B cell (primary cell): ENCODE measurements around the gene DNAJC10. TPM values are rescaled to one million over a fixed set of nuclear protein-coding genes. Genes with fewer than 3 reads are reported as not detected.

Experiments
- ATAC-seq: fragments of 200-7000 bp; cut with Tn5 transposase; one replicate; pipeline ENCODE4 v1.10.0; 2021; ENCODE audit warnings: low read depth, mild to moderate bottlenecking, moderate number of reproducible peaks, moderate library complexity
- CTCF ChIA-PET: fragments of 350-600 bp; sonication (Branson Sonifier 250); formaldehyde crosslinking; loops from one replicate; lab custom pipeline; 2021; ENCODE audit warnings: antibody characterized with exemption, inconsistent platforms; lab: Charles Lee
- POLR2A ChIA-PET: fragments of 350-600 bp; sonication (Branson Sonifier 250); formaldehyde crosslinking; loops from one replicate; lab custom pipeline; 2021; ENCODE audit warnings: antibody characterized with exemption; lab: Charles Lee
- DNase-seq: peaks from one replicate; pipeline ENCODE4 v3.0.0; 2013
- H2AFZ ChIP-seq: 2 replicates; pipeline ENCODE4 v1.6.1; 2012; ENCODE audit warnings: mild to moderate bottlenecking, low read depth, low read length; ENCODE audit not compliant: insufficient read depth, poor library complexity, severe bottlenecking
- H3K27ac ChIP-seq, 2 donors: 1 replicate in 1 of 2; 2 replicates in 1 of 2; pipeline ENCODE4 v1.5.1; 2012 to 2013; ENCODE audit warnings: low read length in 2 of 2, mild to moderate bottlenecking in 2 of 2, moderate library complexity in 1 of 2
- H3K27me3 ChIP-seq, 4 experiments: fragments of 200-600 bp in 1 of 4; sonication (generic) in 1 of 4; replicated peaks in 1 of 4; 1 replicate in 2 of 4; 2 replicates in 2 of 4; pipeline versions ENCODE4 v1.6.1 to v1.7.0; 2013 to 2016; ENCODE audit warnings: low read length in 3 of 4, mild to moderate bottlenecking in 2 of 4, mixed read lengths in 1 of 4, moderate library complexity in 1 of 4; ENCODE audit not compliant: insufficient read depth in 4 of 4, control insufficient read depth in 3 of 4; ENCODE audit errors: control extremely low read depth in 1 of 4
- H3K36me3 ChIP-seq, 2 experiments: replicated peaks in 1 of 2; 1 replicate in 1 of 2; 2 replicates in 1 of 2; pipeline versions ENCODE4 v1.6.1 to v1.7.1; 2013; ENCODE audit warnings: low read length in 1 of 2; ENCODE audit not compliant: insufficient read depth in 2 of 2, control insufficient read depth in 1 of 2; ENCODE audit errors: control extremely low read depth in 1 of 2, extremely low read depth in 1 of 2
- H3K4me1 ChIP-seq, 2 donors: fragments of 200-600 bp in 1 of 2; sonication (generic) in 1 of 2; 1 replicate in 1 of 2; 2 replicates in 1 of 2; pipeline versions ENCODE4 v1.5.1 to v1.6.1; 2013 to 2017; ENCODE audit warnings: low read length in 2 of 2; ENCODE audit not compliant: control insufficient read depth in 2 of 2, insufficient read depth in 2 of 2
- H3K4me2 ChIP-seq: replicated peaks from 2 replicates; pipeline ENCODE3; 2012; ENCODE audit warnings: mild to moderate bottlenecking, low read depth, low read length; ENCODE audit not compliant: poor library complexity, severe bottlenecking
- H3K4me3 ChIP-seq, 5 experiments: fragments of 200-600 bp in 1 of 5; sonication (generic) in 1 of 5; 1 replicate in 3 of 5; 2 replicates in 2 of 5; pipeline versions ENCODE4 v1.5.1 to v1.7.0; 2011 to 2016; ENCODE audit warnings: low read length in 4 of 5, mild to moderate bottlenecking in 4 of 5, low read depth in 2 of 5, control low read depth in 1 of 5, moderate library complexity in 1 of 5; ENCODE audit not compliant: insufficient read depth in 1 of 5; ENCODE audit errors: control extremely low read depth in 1 of 5, extremely low read depth in 1 of 5
- H3K79me2 ChIP-seq: fragments of 200-600 bp; sonication (generic); one replicate; pipeline ENCODE4 v1.6.0; 2016; ENCODE audit warnings: low read length; ENCODE audit not compliant: control insufficient read depth, insufficient read depth
- H3K9ac ChIP-seq: fragments of 200-600 bp; sonication (generic); 2 replicates; pipeline ENCODE4 v1.6.1; 2017; ENCODE audit warnings: mild to moderate bottlenecking, low read length, moderate library complexity
- H3K9me3 ChIP-seq, 3 donors: one replicate each; pipeline versions ENCODE4 v1.6.1 to v1.7.1; 2013; ENCODE audit warnings: low read length in 2 of 3; ENCODE audit not compliant: control insufficient read depth in 2 of 3, insufficient read depth in 1 of 3; ENCODE audit errors: control extremely low read depth in 1 of 3
- H4K20me1 ChIP-seq: 2 replicates; pipeline ENCODE4 v1.6.0; 2012; ENCODE audit warnings: mild to moderate bottlenecking, low read length; ENCODE audit not compliant: insufficient read depth, control insufficient read depth, poor library complexity, severe bottlenecking
- H3K27ac Mint-ChIP-seq: one replicate; pipeline ENCODE4 v1.8.0; 2021; ENCODE audit warnings: mixed read lengths
- H3K27me3 Mint-ChIP-seq: one replicate; pipeline ENCODE4 v1.8.0; 2021; ENCODE audit warnings: mixed read lengths
- H3K4me1 Mint-ChIP-seq: one replicate; pipeline ENCODE4 v1.8.0; 2021; ENCODE audit warnings: mixed read lengths
- H3K4me3 Mint-ChIP-seq: one replicate; pipeline ENCODE4 v1.8.0; 2021; ENCODE audit warnings: mixed read lengths
- H3K9me3 Mint-ChIP-seq: one replicate; pipeline ENCODE4 v1.8.0; 2022; ENCODE audit warnings: mixed read lengths; ENCODE audit not compliant: insufficient read depth
- EZH2 ChIP-seq: IDR thresholded peaks from 2 replicates; pipeline ENCODE4 v1.6.1; 2012; ENCODE audit warnings: borderline replicate concordance, low read depth, mild to moderate bottlenecking, moderate library complexity, low read length; ENCODE audit not compliant: insufficient read depth, poor library complexity, severe bottlenecking
- WGBS: methylation state at CpG from one replicate; pipeline ENCODE4 v1.1.5; 2013; ENCODE audit warnings: missing lambda C conversion rate; ENCODE audit not compliant: insufficient coverage; 5-methylcytosine and 5-hydroxymethylcytosine counted together
- intact Hi-C: fragments of 100-400 bp; cut with micrococcal nuclease; formaldehyde crosslinking; loops from one replicate; pipeline ENCODE4 v1.10.0; 2022
- polyA plus RNA-seq: library from polyadenylated mRNA; depleted of rRNA; stranded (reverse); fragments of >200 nt; gene quantifications from 2 replicates; pipeline ENCODE4 v1.2.3, GENCODE V29; 2012
- total RNA-seq, 2 donors: library from RNA; stranded (reverse); fragments of 120-200 nt in 1 of 2; gene quantifications; 1 replicate in 1 of 2; 2 replicates in 1 of 2; pipeline versions ENCODE4 v1.2.3 to v1.2.4, GENCODE V29; 2013 to 2022
- TF ChIP-seq, protein P1 (sequence below): fragments of 200-600 bp; IDR thresholded peaks from one replicate; pipeline ENCODE4 v1.8.0; 2022; ENCODE audit warnings: antibody characterized with exemption, mild to moderate bottlenecking

The DNAJC10 gene
- total and polyA plus RNA-seq, 2 donors (not counting 1 experiment from before 2014, with no cell fraction given), result 41.3 to 115 TPM

GRCh38 chr2:182814804-182815203 lies 98.7 kb downstream of the DNAJC10 start:
- ATAC-seq, result no peak

GRCh38 chr2:182816866-182817265 lies 100.8 kb downstream of the DNAJC10 start:
- no peak overlapping the region for H3K4me3 ChIP-seq
- no peaks in the 10 kb centered on the region for H3K4me1 ChIP-seq
- Mint-ChIP-seq H3K4me3 (no peak overlapping the region), H3K27me3 (peaks cover 15% of the 10 kb centered on the region), H3K9me3 (no peaks in the 10 kb centered on the region), H3K4me1 (no peaks in the 10 kb centered on the region), H3K27ac (no peak overlapping the region)
- no peaks in the 10 kb centered on the region for H4K20me1 ChIP-seq
- no peak overlapping the region for H2AFZ ChIP-seq
- H3K9me3 ChIP-seq, result no peaks in the 10 kb centered on the region
- no peak overlapping the region for H3K9ac ChIP-seq
- ChIA-PET POLR2A (no interaction called here), CTCF (no interaction called here)
- H3K27me3 ChIP-seq, result peaks cover 0 to 3% (median 0%) of the 10 kb centered on the region in 4 experiments
- no peaks in the 10 kb centered on the region for H3K79me2 ChIP-seq
- DNase-seq (no peak), ATAC-seq (no peak)
- no peaks in the 10 kb centered on the region for H3K36me3 ChIP-seq
- H3K27ac ChIP-seq, result no peak overlapping the region
- TF ChIP-seq, protein P1, sequence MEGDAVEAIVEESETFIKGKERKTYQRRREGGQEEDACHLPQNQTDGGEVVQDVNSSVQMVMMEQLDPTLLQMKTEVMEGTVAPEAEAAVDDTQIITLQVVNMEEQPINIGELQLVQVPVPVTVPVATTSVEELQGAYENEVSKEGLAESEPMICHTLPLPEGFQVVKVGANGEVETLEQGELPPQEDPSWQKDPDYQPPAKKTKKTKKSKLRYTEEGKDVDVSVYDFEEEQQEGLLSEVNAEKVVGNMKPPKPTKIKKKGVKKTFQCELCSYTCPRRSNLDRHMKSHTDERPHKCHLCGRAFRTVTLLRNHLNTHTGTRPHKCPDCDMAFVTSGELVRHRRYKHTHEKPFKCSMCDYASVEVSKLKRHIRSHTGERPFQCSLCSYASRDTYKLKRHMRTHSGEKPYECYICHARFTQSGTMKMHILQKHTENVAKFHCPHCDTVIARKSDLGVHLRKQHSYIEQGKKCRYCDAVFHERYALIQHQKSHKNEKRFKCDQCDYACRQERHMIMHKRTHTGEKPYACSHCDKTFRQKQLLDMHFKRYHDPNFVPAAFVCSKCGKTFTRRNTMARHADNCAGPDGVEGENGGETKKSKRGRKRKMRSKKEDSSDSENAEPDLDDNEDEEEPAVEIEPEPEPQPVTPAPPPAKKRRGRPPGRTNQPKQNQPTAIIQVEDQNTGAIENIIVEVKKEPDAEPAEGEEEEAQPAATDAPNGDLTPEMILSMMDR, result no peak
- TF ChIP-seq EZH2, result no peak
- intact Hi-C loops, result no loop called here
- H3K4me2 ChIP-seq, result no peak overlapping the region

More at GRCh38 chr2:182814804-182815203, 98.7 kb downstream of the DNAJC10 start:
- Mint-ChIP-seq H3K27me3 (peaks cover 12% of the 10 kb centered on the region), H3K4me3 (no peak overlapping the region), H3K9me3 (no peaks in the 10 kb centered on the region), H3K27ac (no peak overlapping the region), H3K4me1 (no peaks in the 10 kb centered on the region)
- DNase-seq, result no peak
- TF ChIP-seq EZH2, result no peak
- TF ChIP-seq, protein P1, result no peak
- Histone ChIP-seq H3K4me2 (no peak overlapping the region), H3K36me3 (no peaks in the 10 kb centered on the region), H3K9ac (no peak overlapping the region), H3K4me1 (no peaks in the 10 kb centered on the region), H3K27me3 (peaks cover 0 to 3% (median 0%) of the 10 kb centered on the region in 4 experiments), H3K4me3 (no peak overlapping the region), H2AFZ (no peak overlapping the region), H4K20me1 (no peaks in the 10 kb centered on the region), H3K79me2 (no peaks in the 10 kb centered on the region), H3K27ac (no peak overlapping the region), H3K9me3 (no peaks in the 10 kb centered on the region)
- ChIA-PET CTCF (no interaction called here), POLR2A (no interaction called here)
- intact Hi-C loops, result no loop called here
- 84% methylated on average over 2 of the region's 3 CpGs for WGBS
